Measurements from ENCODE around the gene ALOX12.
"Not testable (repeated sequence)": the region's sequence is repeated elsewhere in the genome, so short reads cannot be mapped to it uniquely, and the experiment has no call there.

Gene ALOX12

GRCh38 chr17:7041607-7042500, 46.0 kb downstream of the ALOX12 start:
- TF ChIP-seq, protein P1, sequence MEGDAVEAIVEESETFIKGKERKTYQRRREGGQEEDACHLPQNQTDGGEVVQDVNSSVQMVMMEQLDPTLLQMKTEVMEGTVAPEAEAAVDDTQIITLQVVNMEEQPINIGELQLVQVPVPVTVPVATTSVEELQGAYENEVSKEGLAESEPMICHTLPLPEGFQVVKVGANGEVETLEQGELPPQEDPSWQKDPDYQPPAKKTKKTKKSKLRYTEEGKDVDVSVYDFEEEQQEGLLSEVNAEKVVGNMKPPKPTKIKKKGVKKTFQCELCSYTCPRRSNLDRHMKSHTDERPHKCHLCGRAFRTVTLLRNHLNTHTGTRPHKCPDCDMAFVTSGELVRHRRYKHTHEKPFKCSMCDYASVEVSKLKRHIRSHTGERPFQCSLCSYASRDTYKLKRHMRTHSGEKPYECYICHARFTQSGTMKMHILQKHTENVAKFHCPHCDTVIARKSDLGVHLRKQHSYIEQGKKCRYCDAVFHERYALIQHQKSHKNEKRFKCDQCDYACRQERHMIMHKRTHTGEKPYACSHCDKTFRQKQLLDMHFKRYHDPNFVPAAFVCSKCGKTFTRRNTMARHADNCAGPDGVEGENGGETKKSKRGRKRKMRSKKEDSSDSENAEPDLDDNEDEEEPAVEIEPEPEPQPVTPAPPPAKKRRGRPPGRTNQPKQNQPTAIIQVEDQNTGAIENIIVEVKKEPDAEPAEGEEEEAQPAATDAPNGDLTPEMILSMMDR (conservative IDR thresholded peaks at IDR 0.05; ENCODE audit: control insufficient read depth, insufficient read depth, low read depth, low read length): no peak
- H3K4me3 ChIP-seq (ENCODE audit: control insufficient read depth, low read depth, low read length): no peak overlapping the region
- DNase-seq (ENCODE audit: low read depth): no peak

DNA sequence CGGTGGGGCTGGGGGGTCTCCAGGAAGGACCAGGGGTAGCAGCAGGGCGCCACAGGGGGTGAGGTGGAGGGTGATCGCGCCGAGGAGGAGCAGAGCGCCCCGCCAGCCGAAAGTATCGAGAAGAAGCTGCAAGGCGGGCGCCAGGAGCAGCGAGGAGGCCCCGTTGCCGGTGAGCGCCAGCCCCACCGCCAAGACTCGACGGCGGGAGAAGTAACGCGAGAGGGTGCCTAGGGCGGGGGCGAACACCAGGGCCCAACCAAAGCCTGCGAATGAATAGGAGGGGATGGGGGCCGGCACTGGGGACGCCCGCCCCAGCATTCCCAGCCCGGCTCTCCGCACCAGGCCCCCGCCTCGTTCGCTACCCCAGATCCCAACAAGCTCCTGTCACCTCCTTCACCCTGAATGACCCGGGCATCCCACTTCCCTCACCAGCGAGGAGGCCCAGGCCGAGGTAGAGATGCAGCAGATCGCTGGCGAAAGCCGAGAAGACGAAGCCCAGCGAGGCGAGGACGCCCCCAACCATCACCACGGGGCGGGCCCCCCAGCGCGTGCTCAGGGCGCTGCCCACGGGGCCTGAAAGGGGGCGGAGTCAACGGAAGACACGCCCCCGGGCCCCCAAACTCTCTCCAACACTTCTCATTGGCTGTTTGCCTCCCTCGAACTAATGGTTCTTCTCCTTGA, 46.8 kb downstream of the ALOX12 start:
- no peak for DNase-seq (ENCODE audit: low read depth)
- TF ChIP-seq, protein P1 (conservative IDR thresholded peaks at IDR 0.05; ENCODE audit: control insufficient read depth, insufficient read depth, low read depth, low read length): no peak
- H3K4me3 ChIP-seq (ENCODE audit: control insufficient read depth, low read depth, low read length): no peak overlapping the region

DNA sequence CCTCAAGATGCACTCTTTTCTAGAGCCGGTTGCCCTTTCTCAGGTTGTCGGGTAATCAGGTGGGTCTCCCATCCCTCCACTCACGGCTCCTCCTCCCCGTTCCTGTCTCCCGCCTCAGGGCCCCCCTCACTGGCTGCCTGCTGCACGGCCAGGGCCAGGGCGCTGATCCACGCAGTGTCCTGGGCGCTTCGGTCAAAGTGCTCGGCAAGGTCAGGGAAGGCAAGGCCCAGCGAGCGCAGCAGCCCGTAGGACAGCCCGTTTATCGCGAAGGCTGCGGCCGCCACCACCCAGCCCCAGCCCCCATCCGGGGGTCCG, 47.3 kb downstream of the ALOX12 start:
- H3K4me3 ChIP-seq (ENCODE audit: control insufficient read depth, low read depth, low read length): peak overlapping the region; percentile 26
- TF ChIP-seq, protein P1 (conservative IDR thresholded peaks at IDR 0.05; ENCODE audit: control insufficient read depth, insufficient read depth, low read depth, low read length): no peak
- DNase-seq (ENCODE audit: low read depth): no peak

DNA sequence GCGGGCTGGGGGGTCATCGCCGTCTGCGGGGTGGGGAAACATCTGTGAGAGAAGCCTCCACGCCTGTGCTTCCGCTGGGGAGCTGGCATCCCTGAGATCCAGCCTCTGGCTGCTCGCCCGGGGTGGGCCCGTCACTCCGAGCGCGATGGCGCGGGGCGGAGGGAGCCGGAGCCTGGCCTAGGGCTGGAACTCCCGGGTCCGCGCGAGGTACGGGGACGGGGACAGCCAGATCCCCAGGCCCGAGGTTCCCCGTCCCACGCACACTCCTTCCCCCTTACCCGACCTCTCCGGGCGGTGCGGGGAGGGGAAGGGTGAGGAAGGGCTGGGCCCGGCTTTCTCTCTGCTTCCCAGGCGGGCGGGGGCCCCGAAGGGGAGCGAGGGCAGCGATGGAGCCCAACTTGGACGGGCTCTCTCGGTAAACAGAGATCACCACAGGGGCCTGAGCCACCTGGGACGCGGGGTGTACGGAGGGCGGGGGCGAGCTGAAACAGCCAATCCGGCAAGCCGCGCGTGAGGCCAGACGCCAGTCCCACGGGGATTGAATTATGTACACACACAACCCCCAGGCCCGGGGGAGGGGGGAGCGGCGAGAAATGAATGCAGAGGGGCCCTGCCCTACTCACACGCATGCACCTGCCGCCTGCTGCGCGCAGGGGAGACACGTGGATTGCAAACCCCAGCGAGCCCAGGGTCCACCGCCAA, 47.8 kb downstream of the ALOX12 start, which contains the start of gene SLC16A11:
SLC16A11 (minus strand) TSS at position 596 of the 702 bp plus-strand sequence; CDS start at position 17, 579 bp downstream.
- TF ChIP-seq, protein P1 (conservative IDR thresholded peaks at IDR 0.05; ENCODE audit: control insufficient read depth, insufficient read depth, low read depth, low read length): no peak
- no peak for DNase-seq (ENCODE audit: low read depth)
- H3K4me3 ChIP-seq (ENCODE audit: control insufficient read depth, low read depth, low read length): peak within 1 kb of the TSS; percentile 26

- H3K4me3 ChIP-seq (ENCODE audit: control insufficient read depth, low read depth, low read length): no peak overlapping the region
- DNase-seq (ENCODE audit: low read depth): peak; percentile 84
- TF ChIP-seq, protein P1 (conservative IDR thresholded peaks at IDR 0.05; ENCODE audit: control insufficient read depth, insufficient read depth, low read depth, low read length): peak; percentile 88
Measured at GRCh38 chr17:7045492-7046126, 49.8 kb downstream of the ALOX12 start.

- DNase-seq (ENCODE audit: low read depth): no peak
- no peak overlapping the region for H3K4me3 ChIP-seq (ENCODE audit: control insufficient read depth, low read depth, low read length)
- TF ChIP-seq, protein P1 (conservative IDR thresholded peaks at IDR 0.05; ENCODE audit: control insufficient read depth, insufficient read depth, low read depth, low read length): no peak
Measured at GRCh38 chr17:7046127-7046724, 50.4 kb downstream of the ALOX12 start.

DNA sequence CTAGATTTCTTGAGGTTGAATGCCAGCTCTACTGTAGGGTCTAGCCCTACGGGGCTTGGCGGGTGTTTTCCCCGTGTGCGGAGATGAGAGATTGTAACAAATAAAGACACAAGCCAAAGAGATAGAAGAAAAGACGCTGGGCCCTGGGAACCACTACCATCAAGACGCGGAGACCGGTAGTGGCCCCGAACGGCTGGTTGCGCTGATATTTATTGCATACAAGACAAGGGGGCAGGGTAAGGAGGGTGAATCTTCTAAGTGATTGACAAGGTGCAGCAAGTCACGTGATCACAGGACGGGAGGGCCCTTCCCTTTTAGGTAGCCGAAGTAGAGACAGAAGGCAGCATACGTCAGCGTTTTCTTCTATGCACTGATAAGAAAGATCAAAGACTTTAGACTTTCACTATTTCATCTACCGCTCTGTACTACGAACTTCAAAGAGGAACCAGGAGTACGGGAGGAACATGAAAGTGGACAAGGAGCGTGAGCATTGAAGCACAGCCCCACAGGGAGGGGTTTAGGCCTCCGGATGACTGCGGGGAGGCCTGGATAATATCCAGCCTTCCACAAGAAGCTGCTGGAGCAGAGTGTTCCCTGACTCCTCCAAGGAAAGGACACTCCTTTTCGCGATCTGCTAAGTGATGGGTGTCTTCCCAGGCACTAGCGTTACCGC, 51.0 kb downstream of the ALOX12 start:
- DNase-seq (ENCODE audit: low read depth); H3K4me3 ChIP-seq (ENCODE audit: control insufficient read depth, low read depth, low read length): not testable (repeated sequence)

Measured in fibroblast of mammary gland (primary cell).